ENCODE data around the gene ZNF296.

The ZNF296 gene

DNA sequence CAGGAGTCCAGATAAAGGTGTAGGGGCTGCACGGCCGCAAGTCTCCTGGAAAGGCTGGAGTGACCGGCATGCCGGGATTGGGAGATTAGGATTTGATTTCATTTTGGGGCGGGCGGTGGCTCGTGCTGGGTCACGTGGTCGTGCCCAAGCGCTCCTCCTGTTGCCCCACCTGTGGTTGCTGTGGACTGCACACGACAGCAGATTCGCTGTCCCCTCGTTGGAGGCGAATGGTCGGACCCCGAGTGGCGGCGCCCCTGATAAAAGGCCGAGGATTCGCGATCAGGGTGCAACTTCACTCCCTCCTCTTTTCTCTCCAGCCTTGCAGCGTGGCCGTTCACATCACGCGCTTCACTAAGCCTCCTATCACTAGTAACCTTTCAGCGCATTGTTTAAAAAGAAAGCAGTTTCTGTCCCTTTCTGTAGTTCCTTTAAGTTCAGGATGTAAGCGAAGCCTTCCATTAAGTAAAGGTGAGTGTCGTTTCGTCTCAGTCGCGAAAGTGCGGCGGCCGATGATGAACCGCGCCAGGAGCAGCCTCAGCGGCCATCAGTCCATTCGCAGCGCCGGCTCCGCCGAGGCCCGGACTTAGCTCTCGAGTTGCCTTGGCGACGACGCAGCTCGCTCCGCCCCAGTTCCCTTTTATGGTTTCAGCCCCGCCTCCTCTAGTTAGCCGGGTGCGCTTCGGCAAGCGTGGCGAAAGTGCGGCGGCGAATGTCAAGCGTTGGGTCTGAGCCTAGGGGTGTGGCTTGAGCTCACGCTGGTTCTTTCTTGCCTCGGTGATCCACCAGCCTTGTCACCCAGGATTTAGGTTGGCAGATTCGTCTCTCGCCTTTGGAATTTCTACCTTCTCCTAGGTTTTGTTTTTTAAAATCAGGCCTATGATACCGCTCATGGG lies 15.0 kb upstream of the ZNF296 start:
- H3K27me3 ChIP-seq = no peaks in the 10 kb centered on the region
- no peaks in the 10 kb centered on the region for H3K9me3 ChIP-seq
- peak overlapping the region; percentile 95 for H3K4me3 ChIP-seq (ENCODE audit: low read depth, low read length)
- TF ChIP-seq, protein P1, sequence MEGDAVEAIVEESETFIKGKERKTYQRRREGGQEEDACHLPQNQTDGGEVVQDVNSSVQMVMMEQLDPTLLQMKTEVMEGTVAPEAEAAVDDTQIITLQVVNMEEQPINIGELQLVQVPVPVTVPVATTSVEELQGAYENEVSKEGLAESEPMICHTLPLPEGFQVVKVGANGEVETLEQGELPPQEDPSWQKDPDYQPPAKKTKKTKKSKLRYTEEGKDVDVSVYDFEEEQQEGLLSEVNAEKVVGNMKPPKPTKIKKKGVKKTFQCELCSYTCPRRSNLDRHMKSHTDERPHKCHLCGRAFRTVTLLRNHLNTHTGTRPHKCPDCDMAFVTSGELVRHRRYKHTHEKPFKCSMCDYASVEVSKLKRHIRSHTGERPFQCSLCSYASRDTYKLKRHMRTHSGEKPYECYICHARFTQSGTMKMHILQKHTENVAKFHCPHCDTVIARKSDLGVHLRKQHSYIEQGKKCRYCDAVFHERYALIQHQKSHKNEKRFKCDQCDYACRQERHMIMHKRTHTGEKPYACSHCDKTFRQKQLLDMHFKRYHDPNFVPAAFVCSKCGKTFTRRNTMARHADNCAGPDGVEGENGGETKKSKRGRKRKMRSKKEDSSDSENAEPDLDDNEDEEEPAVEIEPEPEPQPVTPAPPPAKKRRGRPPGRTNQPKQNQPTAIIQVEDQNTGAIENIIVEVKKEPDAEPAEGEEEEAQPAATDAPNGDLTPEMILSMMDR (IDR thresholded peaks at IDR 0.05; ENCODE audit: low read depth, low read length) = no peak
- H3K4me1 ChIP-seq = no peaks in the 10 kb centered on the region
- DNase-seq = peak; percentile 98
- peaks cover 14% of the 10 kb centered on the region for H3K36me3 ChIP-seq

DNA sequence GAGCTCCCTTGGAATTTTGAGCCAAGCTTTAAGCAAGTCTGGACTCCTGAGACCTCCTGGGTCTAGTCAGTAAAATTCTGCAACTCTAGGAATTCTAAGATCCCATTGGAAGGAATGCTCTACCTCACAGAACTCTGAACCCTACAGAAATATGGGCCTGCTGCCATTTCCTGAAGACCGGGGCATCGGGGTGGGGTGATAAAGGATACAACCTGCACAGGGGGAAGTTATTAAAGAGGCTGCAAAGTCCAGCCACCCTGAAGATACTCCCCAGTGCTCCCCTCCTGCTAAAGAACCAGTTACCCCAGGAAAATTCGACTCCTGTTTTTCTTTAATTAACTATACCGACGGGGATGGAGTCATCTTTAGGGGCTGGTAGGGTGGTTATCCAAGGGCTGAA lies 14.3 kb upstream of the ZNF296 start:
- H3K4me3 ChIP-seq (ENCODE audit: low read depth, low read length) = peak overlapping the region; percentile 95
- peaks cover 17% of the 10 kb centered on the region for H3K36me3 ChIP-seq
- no peak for DNase-seq
- TF ChIP-seq, protein P1 (IDR thresholded peaks at IDR 0.05; ENCODE audit: low read depth, low read length) = no peak
- H3K4me1 ChIP-seq = no peaks in the 10 kb centered on the region
- no peaks in the 10 kb centered on the region for H3K9me3 ChIP-seq
- H3K27me3 ChIP-seq = no peaks in the 10 kb centered on the region

DNA sequence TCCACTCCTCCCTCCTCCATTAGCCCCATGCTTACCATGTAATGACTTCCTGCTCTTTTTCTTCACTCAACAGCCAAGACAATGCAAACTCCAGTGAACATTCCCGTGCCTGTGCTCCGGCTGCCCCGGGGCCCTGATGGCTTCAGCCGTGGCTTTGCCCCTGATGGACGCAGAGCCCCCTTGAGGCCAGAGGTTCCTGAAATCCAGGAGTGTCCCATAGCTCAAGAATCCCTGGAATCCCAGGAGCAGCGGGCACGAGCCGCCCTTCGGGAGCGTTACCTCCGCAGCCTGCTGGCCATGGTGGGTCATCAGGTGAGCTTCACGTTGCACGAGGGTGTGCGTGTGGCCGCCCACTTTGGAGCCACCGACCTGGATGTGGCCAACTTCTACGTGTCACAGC lies 13.8 kb upstream of the ZNF296 start:
- DNase-seq = no peak
- Histone ChIP-seq H3K27me3 (no peaks in the 10 kb centered on the region), H3K9me3 (no peaks in the 10 kb centered on the region), H3K36me3 (peaks cover 17% of the 10 kb centered on the region), H3K4me3 (ENCODE audit: low read depth, low read length) (no peak overlapping the region), H3K4me1 (no peaks in the 10 kb centered on the region)
- TF ChIP-seq, protein P1 (IDR thresholded peaks at IDR 0.05; ENCODE audit: low read depth, low read length) = 0 out of 2 replicates have a peak, but pooled peaks have one; percentile 3

DNA sequence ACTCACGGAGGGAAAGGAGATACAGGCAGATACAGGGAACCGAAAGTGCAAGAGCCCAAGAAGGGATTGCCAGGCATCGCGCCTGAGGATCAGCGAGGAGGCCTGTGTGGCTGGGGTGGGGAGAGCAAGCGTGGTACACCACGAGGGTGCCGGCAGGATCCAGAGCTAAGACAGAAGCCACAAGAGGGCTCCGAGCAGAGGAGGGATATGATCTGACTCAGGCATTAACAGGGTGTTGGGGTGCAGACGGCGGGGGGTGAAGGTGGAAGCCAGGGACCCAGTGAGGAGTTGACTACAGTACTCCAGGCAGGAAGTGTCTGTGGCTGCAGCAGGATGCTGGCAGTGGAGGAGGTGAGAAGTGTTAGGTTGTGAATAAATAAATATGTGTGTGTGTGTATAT lies 11.3 kb upstream of the ZNF296 start:
- Histone ChIP-seq H3K9me3 (no peaks in the 10 kb centered on the region), H3K36me3 (peaks cover 26% of the 10 kb centered on the region), H3K4me1 (no peaks in the 10 kb centered on the region), H3K4me3 (ENCODE audit: low read depth, low read length) (no peak overlapping the region), H3K27me3 (no peaks in the 10 kb centered on the region)
- TF ChIP-seq, protein P1 (IDR thresholded peaks at IDR 0.05; ENCODE audit: low read depth, low read length) = no peak
- DNase-seq = no peak

DNA sequence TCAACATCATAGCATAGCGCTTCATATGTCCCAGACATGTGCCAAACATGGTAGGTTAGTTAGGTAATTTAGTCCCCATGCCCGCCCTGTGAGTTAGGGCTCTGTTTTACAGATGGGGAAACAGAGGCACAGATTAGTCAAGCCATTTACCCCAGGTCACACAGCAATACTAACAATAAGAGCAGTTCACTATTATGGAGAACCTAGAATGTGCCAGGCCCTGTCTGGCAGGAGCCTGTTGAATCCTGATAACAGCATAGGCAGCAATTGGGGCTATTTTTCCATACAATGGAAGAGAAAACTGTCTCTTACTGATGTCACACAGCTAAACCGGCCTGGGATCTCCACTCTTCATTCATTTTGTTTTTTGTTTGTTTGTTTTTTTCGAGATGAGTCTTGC lies 10.2 kb upstream of the ZNF296 start:
- H3K4me1 ChIP-seq = no peaks in the 10 kb centered on the region
- H3K9me3 ChIP-seq = no peaks in the 10 kb centered on the region
- TF ChIP-seq, protein P1 (IDR thresholded peaks at IDR 0.05; ENCODE audit: low read depth, low read length) = no peak
- no peaks in the 10 kb centered on the region for H3K27me3 ChIP-seq
- H3K4me3 ChIP-seq (ENCODE audit: low read depth, low read length) = no peak overlapping the region
- H3K36me3 ChIP-seq = peaks cover 34% of the 10 kb centered on the region
- no peak for DNase-seq

DNA sequence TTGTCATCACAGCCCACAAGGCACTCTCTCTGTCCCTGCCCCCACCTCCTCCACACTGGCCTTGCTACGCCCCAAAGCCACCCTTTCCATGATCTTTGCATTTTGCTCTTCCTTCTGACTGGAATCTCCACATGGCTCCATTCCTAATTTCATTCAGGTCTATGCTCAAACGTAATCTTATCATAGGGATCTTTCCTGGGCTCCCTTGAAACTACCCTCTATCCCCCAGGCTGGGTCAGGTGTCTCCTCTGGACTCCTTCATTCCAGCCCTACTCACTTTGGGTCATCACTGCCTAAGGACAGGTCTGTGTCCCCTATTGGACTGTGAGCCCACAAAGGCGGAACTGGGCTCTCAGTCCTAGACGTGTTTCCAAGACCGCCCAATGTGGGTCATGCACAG lies 5.9 kb upstream of the ZNF296 start:
- Histone ChIP-seq H3K36me3 (peaks cover 28% of the 10 kb centered on the region), H3K4me3 (ENCODE audit: low read depth, low read length) (no peak overlapping the region), H3K9me3 (no peaks in the 10 kb centered on the region), H3K27me3 (no peaks in the 10 kb centered on the region), H3K4me1 (no peaks in the 10 kb centered on the region; the same call in 1 of the 2 replicates)
- DNase-seq = no peak
- TF ChIP-seq, protein P1 (IDR thresholded peaks at IDR 0.05; ENCODE audit: low read depth, low read length) = no peak
